Astrocyte (in vitro differentiated cells and primary cell): Measurements from ENCODE around the gene PRKCG.

ENCODE experiments used
- EZH2 ChIP-seq: IDR thresholded peaks from 2 replicates; pipeline ENCODE4 v1.6.1; 2012; ENCODE audit warnings: mild to moderate bottlenecking, low read length, inconsistent platforms; ENCODE audit not compliant: insufficient read depth
- TF ChIP-seq, protein P1 (sequence below): IDR thresholded peaks from 2 replicates; pipeline ENCODE4 v1.5.1; 2011; ENCODE audit warnings: low read depth, mild to moderate bottlenecking, inconsistent platforms, low read length, moderate library complexity; ENCODE audit not compliant: insufficient read depth

DNA sequence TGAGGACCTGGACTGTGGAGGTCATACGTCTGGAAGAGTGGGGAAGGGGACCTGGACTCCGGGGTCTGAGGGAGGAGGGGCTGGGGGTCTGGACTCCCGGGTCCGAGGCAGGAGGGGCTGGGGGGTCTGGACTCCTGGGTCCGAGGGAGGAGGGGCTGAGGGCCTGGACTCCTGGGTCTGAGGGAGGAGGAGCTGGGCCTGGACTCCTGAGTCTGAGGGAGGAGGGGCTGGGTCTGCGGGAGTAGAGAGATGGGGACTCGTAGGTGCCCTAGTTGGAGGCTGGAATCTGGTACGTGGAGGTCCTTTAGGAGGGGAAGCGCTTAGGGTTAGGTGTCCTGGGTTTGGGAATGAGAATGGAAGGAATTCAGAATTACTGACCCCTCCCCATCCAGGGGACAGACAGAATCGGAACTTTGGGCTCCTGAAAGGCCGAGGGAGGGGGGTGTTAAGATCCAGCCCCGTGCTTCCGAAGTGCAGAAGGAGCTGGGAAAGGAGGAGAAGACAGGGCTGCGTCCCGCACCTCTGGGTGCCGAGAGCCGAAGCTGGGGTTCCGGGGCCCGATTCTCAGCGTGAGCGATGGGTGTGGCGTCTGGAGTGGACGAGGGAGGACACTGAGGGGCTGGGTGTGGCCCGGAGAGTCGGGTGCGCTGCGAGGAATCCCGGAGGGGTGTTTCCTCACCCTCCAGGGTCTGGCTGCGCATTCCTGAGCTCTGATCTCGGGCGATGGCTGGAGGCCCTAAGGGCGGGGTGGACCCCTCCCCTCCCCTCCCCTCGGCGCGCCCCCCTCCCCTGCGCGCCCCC lies 13.7 kb upstream of the PRKCG start:
- TF ChIP-seq, protein P1, sequence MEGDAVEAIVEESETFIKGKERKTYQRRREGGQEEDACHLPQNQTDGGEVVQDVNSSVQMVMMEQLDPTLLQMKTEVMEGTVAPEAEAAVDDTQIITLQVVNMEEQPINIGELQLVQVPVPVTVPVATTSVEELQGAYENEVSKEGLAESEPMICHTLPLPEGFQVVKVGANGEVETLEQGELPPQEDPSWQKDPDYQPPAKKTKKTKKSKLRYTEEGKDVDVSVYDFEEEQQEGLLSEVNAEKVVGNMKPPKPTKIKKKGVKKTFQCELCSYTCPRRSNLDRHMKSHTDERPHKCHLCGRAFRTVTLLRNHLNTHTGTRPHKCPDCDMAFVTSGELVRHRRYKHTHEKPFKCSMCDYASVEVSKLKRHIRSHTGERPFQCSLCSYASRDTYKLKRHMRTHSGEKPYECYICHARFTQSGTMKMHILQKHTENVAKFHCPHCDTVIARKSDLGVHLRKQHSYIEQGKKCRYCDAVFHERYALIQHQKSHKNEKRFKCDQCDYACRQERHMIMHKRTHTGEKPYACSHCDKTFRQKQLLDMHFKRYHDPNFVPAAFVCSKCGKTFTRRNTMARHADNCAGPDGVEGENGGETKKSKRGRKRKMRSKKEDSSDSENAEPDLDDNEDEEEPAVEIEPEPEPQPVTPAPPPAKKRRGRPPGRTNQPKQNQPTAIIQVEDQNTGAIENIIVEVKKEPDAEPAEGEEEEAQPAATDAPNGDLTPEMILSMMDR: no peak
- no peak for TF ChIP-seq EZH2
